GM12865 (cell line): ENCODE results near the gene FAM241B.

Experiments used
- DNase-seq: peaks from one replicate; pipeline ENCODE4 v3.0.0; 2010; ENCODE audit warnings: low read depth
- H3K4me3 ChIP-seq: 2 replicates; pipeline ENCODE4 v1.5.1; 2011; ENCODE audit warnings: mild to moderate bottlenecking, low read depth, low read length, control low read depth
- CTCF ChIP-seq: IDR thresholded peaks from 2 replicates; pipeline ENCODE4 v1.5.1; 2011; ENCODE audit warnings: low read length, control low read depth, low read depth, inconsistent platforms; ENCODE audit not compliant: insufficient read depth; ENCODE audit errors: missing control alignments

Gene FAM241B

DNA sequence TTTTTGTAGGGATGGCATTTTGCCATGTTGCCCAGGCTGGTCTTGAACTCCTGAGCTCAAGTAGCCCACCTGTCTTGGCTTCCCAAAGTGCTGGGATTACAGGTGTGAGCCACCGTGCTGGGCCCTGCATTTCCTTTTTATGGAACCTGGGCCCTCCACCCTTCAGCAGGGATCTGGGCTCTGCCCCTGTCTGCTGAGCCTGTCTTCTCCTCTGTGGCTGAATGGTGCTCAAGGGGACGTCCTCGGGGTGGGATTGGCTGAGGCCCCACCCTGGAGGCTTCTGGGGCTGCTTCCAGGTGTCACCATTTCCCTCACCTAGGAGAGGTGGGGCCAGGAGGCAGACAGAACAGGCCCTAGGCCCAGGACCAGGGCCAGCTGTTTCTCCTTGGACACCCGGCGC lies 18.4 kb downstream of the FAM241B start:
- no peak overlapping the region for H3K4me3 ChIP-seq
- no peak for TF ChIP-seq CTCF
- no peak for DNase-seq

DNA sequence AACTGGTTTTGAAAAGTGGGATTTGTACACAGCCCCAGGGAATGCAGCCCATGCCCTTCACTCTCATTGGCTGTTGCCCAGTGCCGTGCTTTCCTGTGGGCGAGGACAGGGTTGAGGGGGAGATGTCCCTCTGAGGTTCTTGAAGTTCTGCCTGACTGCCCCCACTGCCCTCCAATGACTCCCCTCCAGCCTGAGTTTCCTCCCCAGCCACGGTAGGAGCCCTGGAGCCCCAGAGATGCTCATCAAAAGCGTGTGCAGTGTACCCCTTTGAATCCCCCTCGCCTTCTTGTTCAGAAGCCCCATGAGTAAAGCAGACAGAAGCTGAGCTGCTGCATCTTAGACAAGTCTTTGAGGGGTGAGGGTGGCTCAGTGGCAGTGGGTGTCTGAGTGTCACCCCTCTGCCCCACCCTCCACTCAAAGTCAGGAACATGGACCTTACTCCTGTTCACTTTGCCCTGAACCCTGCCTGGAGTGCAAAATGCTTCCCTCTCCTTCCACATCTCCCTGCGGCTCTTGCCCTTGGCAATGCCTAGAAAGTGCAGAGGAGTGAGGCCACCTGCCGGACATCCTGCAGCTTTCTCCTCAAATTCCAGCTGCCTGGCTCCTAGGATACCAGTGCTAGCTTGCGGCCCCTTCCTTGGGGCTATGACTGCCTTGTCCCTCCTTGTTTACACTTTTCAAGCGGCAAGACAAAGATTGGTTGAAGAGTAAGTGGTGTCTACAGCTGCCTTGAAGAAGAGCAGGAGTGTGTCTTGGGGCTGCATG lies 19.9 kb downstream of the FAM241B start:
- TF ChIP-seq CTCF, result no peak
- H3K4me3 ChIP-seq, result no peak overlapping the region
- no peak for DNase-seq

- H3K4me3 ChIP-seq, result no peak overlapping the region
- DNase-seq, result no peak
- TF ChIP-seq CTCF, result no peak
Observed at GRCh38 chr10:69650589-69651261, 20.7 kb downstream of the FAM241B start.

DNA sequence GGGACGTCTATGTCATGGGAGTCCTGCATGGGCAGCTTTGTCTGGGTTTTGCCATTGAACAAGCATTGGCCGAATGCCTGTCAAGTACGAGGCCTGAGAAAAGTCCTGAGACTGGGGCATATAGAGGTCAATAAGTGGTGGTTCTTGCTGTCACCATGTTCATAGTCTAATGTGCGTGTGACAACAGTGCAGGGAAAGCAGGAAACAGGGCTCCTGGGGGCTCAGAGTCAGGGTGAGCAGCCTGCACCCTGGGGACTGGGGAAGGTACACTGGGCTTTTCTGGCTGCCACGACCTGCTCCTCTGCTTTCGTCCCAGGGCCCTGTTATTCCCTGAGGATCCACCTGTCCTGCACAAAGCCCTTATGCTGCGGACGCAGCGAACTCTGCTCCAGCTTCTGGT lies 21.3 kb downstream of the FAM241B start:
- no peak for DNase-seq
- no peak overlapping the region for H3K4me3 ChIP-seq
- TF ChIP-seq CTCF, result no peak

- DNase-seq, result no peak
- no peak for TF ChIP-seq CTCF
Observed at GRCh38 chr10:69652111-69652856, 22.2 kb downstream of the FAM241B start.

GRCh38 chr10:69652857-69653199 lies 22.8 kb downstream of the FAM241B start:
- no peak for DNase-seq
- no peak overlapping the region for H3K4me3 ChIP-seq
- no peak for TF ChIP-seq CTCF

More at GRCh38 chr10:69652111-69652856, 22.2 kb downstream of the FAM241B start:
- H3K4me3 ChIP-seq, result no peak overlapping the region
